HG02759 (cell line): ENCODE data around the gene SPDYE3.
"Not testable (repeated sequence)": the region's sequence is repeated elsewhere in the genome, so short reads cannot be mapped to it uniquely, and the experiment has no call there.

Experiments
- ATAC-seq: cut with Tn5 transposase; IDR thresholded peaks from one replicate; pipeline ENCODE4 v1.9.1; 2021; ENCODE audit warnings: mild to moderate bottlenecking, moderate library complexity; ENCODE audit not compliant: unreplicated experiment

SPDYE3 gene

GRCh38 chr7:100348805-100349204, 41.3 kb downstream of the SPDYE3 start:
- no peak for ATAC-seq

- ATAC-seq: no peak
Observed at GRCh38 chr7:100349757-100350156, 42.3 kb downstream of the SPDYE3 start.

GRCh38 chr7:100351657-100352058, 44.2 kb downstream of the SPDYE3 start:
- no peak for ATAC-seq

GRCh38 chr7:100352230-100352781, 44.8 kb downstream of the SPDYE3 start:
- ATAC-seq: not testable (repeated sequence)

- ATAC-seq: no peak
Observed at GRCh38 chr7:100352984-100353684, 45.6 kb downstream of the SPDYE3 start.

GRCh38 chr7:100353685-100354330, 46.3 kb downstream of the SPDYE3 start:
- no peak for ATAC-seq

GRCh38 chr7:100356416-100357068, 49.0 kb downstream of the SPDYE3 start:
- no peak for ATAC-seq

GRCh38 chr7:100357131-100357561, 49.6 kb downstream of the SPDYE3 start:
- ATAC-seq: no peak

GRCh38 chr7:100358027-100358856, 50.7 kb downstream of the SPDYE3 start, which contains the start of gene PILRB:
TSS of gene PILRB (plus strand) at chr7:100358117. CDS start at chr7:100358303, 186 bp downstream.
- ATAC-seq: no peak

GRCh38 chr7:100358857-100359212, 51.3 kb downstream of the SPDYE3 start:
- ATAC-seq: no peak

- no peak for ATAC-seq
Observed at GRCh38 chr7:100360135-100360854, 52.8 kb downstream of the SPDYE3 start.

GRCh38 chr7:100363098-100363497, 55.6 kb downstream of the SPDYE3 start:
- ATAC-seq: no peak

- not testable (repeated sequence) for ATAC-seq
Observed at GRCh38 chr7:100363797-100364196, 56.3 kb downstream of the SPDYE3 start.

- ATAC-seq: no peak
Observed at GRCh38 chr7:100364480-100364879, 57.0 kb downstream of the SPDYE3 start.

- not testable (repeated sequence) for ATAC-seq
Observed at GRCh38 chr7:100365998-100366367, 58.5 kb downstream of the SPDYE3 start.

- ATAC-seq: no peak
Observed at GRCh38 chr7:100366411-100367250, 59.1 kb downstream of the SPDYE3 start.

- ATAC-seq: no peak
Observed at GRCh38 chr7:100367251-100367620, 59.7 kb downstream of the SPDYE3 start.

- ATAC-seq: no peak
Observed at GRCh38 chr7:100367676-100368613, 60.4 kb downstream of the SPDYE3 start.
